ENCODE data around the gene CASKIN2. TPM values are rescaled to one million over a fixed set of nuclear protein-coding genes. Genes with fewer than 3 reads are reported as not detected.
"Not testable (repeated sequence)": the region's sequence is repeated elsewhere in the genome, so short reads cannot be mapped to it uniquely, and the experiment has no call there.

Gene CASKIN2
- total RNA-seq, 1 experiment from 2014 or later = 7.4 TPM

GRCh38 chr17:75523647-75524046 is 8.3 kb upstream of the CASKIN2 start:
- DNase-seq (ENCODE audit: low read depth) = no peak

GRCh38 chr17:75521951-75522727 is 6.8 kb upstream of the CASKIN2 start:
- DNase-seq (ENCODE audit: low read depth) = no peak

- no peak for DNase-seq (ENCODE audit: low read depth)
These were observed 6.0 kb upstream of the CASKIN2 start for GRCh38 chr17:75521290-75521689.

- DNase-seq (ENCODE audit: low read depth) = not testable (repeated sequence)
These were observed 5.1 kb upstream of the CASKIN2 start for GRCh38 chr17:75520413-75520812.

- no peak for DNase-seq (ENCODE audit: low read depth)
These were observed 3.7 kb upstream of the CASKIN2 start for GRCh38 chr17:75518983-75519537.

- DNase-seq (ENCODE audit: low read depth) = no peak
These were observed 2.9 kb upstream of the CASKIN2 start for GRCh38 chr17:75518201-75518600.

GRCh38 chr17:75517297-75517865 is 2.0 kb upstream of the CASKIN2 start:
- DNase-seq (ENCODE audit: low read depth) = no peak

GRCh38 chr17:75516619-75517296 is 1.4 kb upstream of the CASKIN2 start:
- DNase-seq (ENCODE audit: low read depth) = no peak

- peak; percentile 82 for DNase-seq (ENCODE audit: low read depth)
These were observed 900 bp upstream of the CASKIN2 start, which contains the start of gene TSEN54 for GRCh38 chr17:75516255-75516618. Gene TSEN54 (plus strand): TSS chr17:75516528. CDS start chr17:75516561, 33 bp downstream.

- no peak for DNase-seq (ENCODE audit: low read depth)
These were observed 330 bp downstream of the CASKIN2 start for GRCh38 chr17:75514919-75515495.

GRCh38 chr17:75514299-75514918 is 928 bp downstream of the CASKIN2 start:
- no peak for DNase-seq (ENCODE audit: low read depth)

- no peak for DNase-seq (ENCODE audit: low read depth)
These were observed 1.7 kb downstream of the CASKIN2 start for GRCh38 chr17:75513641-75514000.

- no peak for DNase-seq (ENCODE audit: low read depth)
These were observed 2.3 kb downstream of the CASKIN2 start for GRCh38 chr17:75512926-75513640.

- no peak for DNase-seq (ENCODE audit: low read depth)
These were observed 3.4 kb downstream of the CASKIN2 start for GRCh38 chr17:75511610-75512575.

- no peak for DNase-seq (ENCODE audit: low read depth)
These were observed 4.1 kb downstream of the CASKIN2 start for GRCh38 chr17:75511270-75511609.

GRCh38 chr17:75509528-75510258 is 5.6 kb downstream of the CASKIN2 start:
- no peak for DNase-seq (ENCODE audit: low read depth)

GRCh38 chr17:75508931-75509361 is 6.4 kb downstream of the CASKIN2 start:
- no peak for DNase-seq (ENCODE audit: low read depth)

- DNase-seq (ENCODE audit: low read depth) = no peak
These were observed 7.3 kb downstream of the CASKIN2 start for GRCh38 chr17:75507733-75508719.

Measured in HT1080 (cell line).